AG04450 (cell line): ENCODE data around the gene SLC22A7. TPM values are rescaled to one million over a fixed set of nuclear protein-coding genes. Genes with fewer than 3 reads are reported as not detected.

Experiments
- CTCF ChIA-PET: fragments of 300-600, 350-600 bp; formaldehyde crosslinking; extraction: SDS; loops from one replicate; lab custom pipeline; 2022; ENCODE audit warnings: antibody characterized with exemption, inconsistent platforms; lab: Charles Lee
- POLR2A ChIA-PET: fragments of 350-600 bp; formaldehyde crosslinking; extraction: SDS; loops from one replicate; lab custom pipeline; 2021; ENCODE audit warnings: antibody characterized with exemption, inconsistent platforms; lab: Yijun Ruan, JAX
- DNase-seq: peaks from one replicate; pipeline ENCODE4 v3.0.0-alpha.2; 2011; ENCODE audit warnings: low read depth, low spot score
- H3K27ac ChIP-seq: one replicate; pipeline ENCODE4 v1.5.1; 2012; ENCODE audit warnings: low read depth, low read length, control low read depth
- H3K27me3 ChIP-seq: one replicate; pipeline ENCODE4 v1.6.0; 2012; ENCODE audit warnings: low read length; ENCODE audit not compliant: control insufficient read depth, insufficient read depth
- H3K4me3 ChIP-seq: 2 replicates; pipeline ENCODE4 v1.5.1; 2011; ENCODE audit warnings: mild to moderate bottlenecking, low read depth, low read length, control low read depth
- H3K9me3 ChIP-seq: 2 replicates; pipeline ENCODE4 v1.5.1; 2012; ENCODE audit warnings: low read length; ENCODE audit not compliant: control insufficient read depth, insufficient read depth
- CTCF ChIP-seq: IDR thresholded peaks from 2 replicates; pipeline ENCODE4 v1.5.1; 2011; ENCODE audit warnings: low read depth, low read length, control low read depth, inconsistent platforms
- polyA plus RNA-seq: library from polyadenylated mRNA; depleted of rRNA; stranded (reverse); fragments of >200 nt; gene quantifications from 2 replicates; pipeline ENCODE4 v1.2.3, GENCODE V29; 2011

Gene SLC22A7
- polyA plus RNA-seq, 1 experiment = not detected

DNA sequence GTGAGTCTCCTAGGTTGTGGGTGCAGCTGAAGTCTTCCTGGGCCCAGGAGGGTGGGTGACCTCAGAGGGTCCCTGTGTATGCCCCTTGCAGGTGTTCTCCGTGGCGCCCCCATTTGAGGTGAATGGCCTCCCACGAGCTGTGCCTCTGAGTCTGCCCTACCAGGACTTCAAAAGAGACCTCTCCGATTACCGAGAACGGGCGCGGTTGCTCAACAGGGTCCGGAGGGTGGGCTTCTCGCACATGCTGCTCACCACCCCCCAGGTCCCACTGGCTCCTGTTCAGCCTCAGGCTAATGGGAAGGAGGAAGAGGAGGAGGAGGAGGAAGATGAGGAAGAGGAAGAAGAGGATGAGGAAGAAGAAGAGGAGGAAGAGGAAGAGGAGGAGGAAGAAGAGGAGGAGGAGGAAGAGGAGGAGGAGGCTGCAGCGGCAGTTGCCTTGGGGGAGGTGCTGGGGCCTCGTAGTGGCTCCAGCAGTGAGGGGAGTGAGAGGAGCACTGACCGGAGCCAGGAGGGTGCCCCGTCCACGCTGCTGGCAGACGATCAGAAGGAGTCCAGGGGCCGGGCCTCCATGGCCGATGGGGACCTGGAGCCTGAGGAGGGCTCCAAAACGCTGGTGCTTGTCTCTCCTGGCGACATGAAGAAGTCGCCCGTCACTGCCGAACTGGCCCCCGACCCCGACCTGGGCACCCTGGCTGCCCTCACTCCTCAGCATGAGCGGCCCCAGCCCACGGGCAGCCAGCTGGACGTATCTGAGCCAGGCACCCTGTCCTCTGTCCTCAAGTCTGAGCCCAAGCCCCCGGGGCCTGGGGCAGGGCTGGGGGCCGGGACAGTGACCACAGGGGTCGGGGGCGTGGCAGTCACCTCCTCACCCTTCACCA, 15.2 kb upstream of the SLC22A7 start:
- DNase-seq = no peak
- ChIA-PET CTCF (no interaction called here), POLR2A (no interaction called here)
- peaks cover 17% of the 10 kb centered on the region for H3K27me3 ChIP-seq
- no peak for TF ChIP-seq CTCF
- no peak overlapping the region for H3K4me3 ChIP-seq
- H3K9me3 ChIP-seq = no peaks in the 10 kb centered on the region
- H3K27ac ChIP-seq = no peak overlapping the region

DNA sequence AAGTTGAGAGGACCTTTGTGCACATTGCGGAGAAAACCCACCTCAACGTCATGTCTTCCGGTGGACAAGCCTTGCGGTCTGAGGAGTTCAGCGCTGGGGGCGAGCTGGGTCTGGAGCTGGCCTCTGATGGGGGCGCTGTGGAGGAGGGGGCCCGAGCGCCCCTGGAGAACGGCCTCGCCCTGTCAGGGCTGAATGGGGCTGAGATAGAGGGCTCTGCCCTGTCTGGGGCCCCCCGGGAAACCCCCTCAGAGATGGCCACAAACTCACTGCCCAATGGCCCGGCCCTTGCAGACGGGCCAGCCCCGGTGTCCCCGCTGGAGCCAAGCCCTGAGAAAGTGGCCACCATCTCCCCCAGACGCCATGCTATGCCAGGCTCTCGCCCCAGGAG, 14.6 kb upstream of the SLC22A7 start:
- CTCF ChIA-PET = no interaction called here
- no peak for TF ChIP-seq CTCF
- H3K9me3 ChIP-seq = no peaks in the 10 kb centered on the region
- H3K27ac ChIP-seq = no peak overlapping the region
- peaks cover 21% of the 10 kb centered on the region for H3K27me3 ChIP-seq
- H3K4me3 ChIP-seq = no peak overlapping the region
- no peak for DNase-seq
- POLR2A ChIA-PET = no interaction called here

- no peak for DNase-seq
- ChIA-PET POLR2A (no interaction called here), CTCF (no interaction called here)
- Histone ChIP-seq H3K27ac (no peak overlapping the region), H3K9me3 (no peaks in the 10 kb centered on the region), H3K4me3 (no peak overlapping the region), H3K27me3 (peaks cover 21% of the 10 kb centered on the region)
- TF ChIP-seq CTCF = no peak
These were observed 14.2 kb upstream of the SLC22A7 start for GRCh38 chr6:43283905-43284304.

- TF ChIP-seq CTCF = no peak
- no peaks in the 10 kb centered on the region for H3K9me3 ChIP-seq
- ChIA-PET CTCF (no interaction called here), POLR2A (no interaction called here)
- no peak for DNase-seq
- no peak overlapping the region for H3K27ac ChIP-seq
- H3K4me3 ChIP-seq = no peak overlapping the region
- H3K27me3 ChIP-seq = peaks cover 21% of the 10 kb centered on the region
These were observed 12.9 kb upstream of the SLC22A7 start for GRCh38 chr6:43284991-43285781.

DNA sequence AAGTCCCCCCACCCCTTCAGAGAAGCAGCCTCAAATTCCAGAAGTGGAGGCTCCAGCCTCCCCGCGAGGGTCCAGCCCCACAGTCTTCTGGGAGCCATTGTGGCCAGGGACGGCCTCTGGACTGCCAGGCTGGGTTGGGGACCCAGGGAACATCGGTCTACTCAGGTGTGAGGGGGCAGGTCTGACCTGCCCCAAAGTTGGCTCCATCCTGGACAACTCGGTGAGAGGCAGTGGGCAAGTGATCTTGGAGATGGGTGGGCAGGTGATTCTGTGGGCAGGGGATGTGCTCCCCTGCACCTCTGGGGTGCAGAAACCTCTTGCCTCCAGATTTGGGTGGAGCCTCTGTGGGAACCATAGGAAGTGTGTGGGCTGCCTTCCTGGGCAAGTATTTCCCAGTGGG, 12.2 kb upstream of the SLC22A7 start:
- POLR2A ChIA-PET = no interaction called here
- CTCF ChIA-PET = no interaction called here
- DNase-seq = no peak
- no peak overlapping the region for H3K27ac ChIP-seq
- H3K4me3 ChIP-seq = no peak overlapping the region
- peaks cover 21% of the 10 kb centered on the region for H3K27me3 ChIP-seq
- H3K9me3 ChIP-seq = no peaks in the 10 kb centered on the region
- TF ChIP-seq CTCF = no peak
